AG09309 (cell line): ENCODE measurements around the gene ADAMTS12.

ENCODE experiments used
- DNase-seq: peaks from one replicate; pipeline ENCODE4 v3.0.0-alpha.2; 2010; ENCODE audit warnings: low read depth
- H3K4me3 ChIP-seq: 2 replicates; pipeline ENCODE4 v1.5.1; 2011; ENCODE audit warnings: mild to moderate bottlenecking, low read depth, low read length, moderate library complexity; ENCODE audit not compliant: control insufficient read depth
- CTCF ChIP-seq: IDR thresholded peaks from 2 replicates; pipeline ENCODE4 v1.5.1; 2011; ENCODE audit warnings: mild to moderate bottlenecking, low read depth, low read length, inconsistent platforms; ENCODE audit not compliant: insufficient read depth, control insufficient read depth; ENCODE audit errors: missing control alignments

ADAMTS12 gene

GRCh38 chr5:33735072-33735471 is 156.7 kb downstream of the ADAMTS12 start:
- no peak overlapping the region for H3K4me3 ChIP-seq
- DNase-seq: no peak
- TF ChIP-seq CTCF: no peak

GRCh38 chr5:33734537-33734936 is 157.3 kb downstream of the ADAMTS12 start:
- TF ChIP-seq CTCF: no peak
- no peak overlapping the region for H3K4me3 ChIP-seq
- no peak for DNase-seq

- no peak for DNase-seq
- no peak for TF ChIP-seq CTCF
- no peak overlapping the region for H3K4me3 ChIP-seq
Observed at GRCh38 chr5:33733225-33733624, 158.6 kb downstream of the ADAMTS12 start.

- DNase-seq: peak; percentile 7
- TF ChIP-seq CTCF: no peak
- H3K4me3 ChIP-seq: no peak overlapping the region
Observed at GRCh38 chr5:33726422-33727165, 165.2 kb downstream of the ADAMTS12 start.

GRCh38 chr5:33725806-33726205 is 166.0 kb downstream of the ADAMTS12 start:
- no peak for TF ChIP-seq CTCF

GRCh38 chr5:33721491-33722200 is 170.1 kb downstream of the ADAMTS12 start:
- no peak for TF ChIP-seq CTCF
- no peak for DNase-seq
- H3K4me3 ChIP-seq: no peak overlapping the region

More at GRCh38 chr5:33725806-33726205, 166.0 kb downstream of the ADAMTS12 start:
- H3K4me3 ChIP-seq: no peak overlapping the region
- peak; percentile 13 for DNase-seq
